DND-41 (cell line): Measurements from ENCODE around the gene LILRB4.

Experiments
- ATAC-seq: fragments of 200-7000 bp; cut with Tn5 transposase; 3 replicates; pipeline ENCODE4 v1.9.1; 2021; ENCODE audit warnings: low read depth; ENCODE audit not compliant: insufficient read depth
- DNase-seq: peaks from one replicate; pipeline ENCODE4 v3.0.0-alpha.2; 2020
- H2AFZ ChIP-seq: 2 replicates; pipeline ENCODE4 v1.6.0; 2012; ENCODE audit warnings: low read depth, low read length
- H3K27ac ChIP-seq: 2 replicates; pipeline ENCODE4 v1.5.1; 2012; ENCODE audit warnings: low read length, inconsistent platforms
- H3K27me3 ChIP-seq: fragments of 200-600 bp; sonication (generic); 2 replicates; pipeline ENCODE4 v1.6.0; 2012; ENCODE audit warnings: low read length, mild to moderate bottlenecking, inconsistent platforms; ENCODE audit not compliant: insufficient read depth, poor library complexity
- H3K36me3 ChIP-seq: 2 replicates; pipeline ENCODE4 v1.5.1; 2012; ENCODE audit warnings: low read length, inconsistent platforms; ENCODE audit not compliant: insufficient read depth
- H3K4me1 ChIP-seq: 2 replicates; pipeline ENCODE4 v1.5.1; 2012; ENCODE audit warnings: mild to moderate bottlenecking, low read length; ENCODE audit not compliant: insufficient read depth
- H3K4me2 ChIP-seq: 2 replicates; pipeline ENCODE4 v1.6.0; 2012; ENCODE audit warnings: mild to moderate bottlenecking, moderate library complexity, low read length, inconsistent platforms; ENCODE audit not compliant: insufficient read depth
- H3K4me3 ChIP-seq, 2 experiments: fragments of 200-600 bp in 1 of 2; shearing (Covaris generic) in 1 of 2; 2 replicates each; pipeline ENCODE4 v1.5.1; 2012 to 2016; ENCODE audit warnings: inconsistent platforms in 2 of 2, low read length in 2 of 2, mild to moderate bottlenecking in 2 of 2, low read depth in 1 of 2, moderate library complexity in 1 of 2
- H3K79me2 ChIP-seq: 2 replicates; pipeline ENCODE4 v1.6.0; 2012; ENCODE audit warnings: low read length, inconsistent platforms; ENCODE audit not compliant: insufficient read depth
- H3K9ac ChIP-seq: 2 replicates; pipeline ENCODE4 v1.6.0; 2012; ENCODE audit warnings: low read depth, mild to moderate bottlenecking, inconsistent platforms, low read length, moderate library complexity
- H3K9me3 ChIP-seq: 2 replicates; pipeline ENCODE4 v1.5.1; 2012; ENCODE audit warnings: low read length, moderate library complexity, mild to moderate bottlenecking, inconsistent platforms; ENCODE audit not compliant: insufficient read depth, severe bottlenecking
- H4K20me1 ChIP-seq: 2 replicates; pipeline ENCODE4 v1.6.0; 2012; ENCODE audit warnings: low read length; ENCODE audit not compliant: insufficient read depth
- CTCF ChIP-seq: IDR thresholded peaks from 2 replicates; pipeline ENCODE4 v1.5.1; 2012; ENCODE audit warnings: borderline replicate concordance, low read length, moderate library complexity, mild to moderate bottlenecking; ENCODE audit not compliant: poor library complexity, severe bottlenecking; ENCODE audit errors: extremely low read depth
- EZH2 ChIP-seq: IDR thresholded peaks from 3 replicates; pipeline ENCODE4 v1.6.1; 2012; ENCODE audit warnings: borderline replicate concordance, low read depth, mild to moderate bottlenecking, moderate library complexity, low read length, inconsistent platforms; ENCODE audit not compliant: severe bottlenecking

The LILRB4 gene

GRCh38 chr19:54644056-54644455, 18.7 kb upstream of the LILRB4 start:
- Histone ChIP-seq H4K20me1 (no peaks in the 10 kb centered on the region), H3K36me3 (no peaks in the 10 kb centered on the region), H2AFZ (no peak overlapping the region), H3K9me3 (no peaks in the 10 kb centered on the region), H3K4me1 (no peaks in the 10 kb centered on the region), H3K9ac (no peak overlapping the region), H3K27ac (no peak overlapping the region), H3K4me3 (no peak overlapping the region), H3K79me2 (no peaks in the 10 kb centered on the region), H3K27me3 (peaks cover 3% of the 10 kb centered on the region), H3K4me2 (no peak overlapping the region)
- TF ChIP-seq CTCF, result no peak
- no peak for TF ChIP-seq EZH2
- DNase-seq, result no peak
- ATAC-seq, result no peak

DNA sequence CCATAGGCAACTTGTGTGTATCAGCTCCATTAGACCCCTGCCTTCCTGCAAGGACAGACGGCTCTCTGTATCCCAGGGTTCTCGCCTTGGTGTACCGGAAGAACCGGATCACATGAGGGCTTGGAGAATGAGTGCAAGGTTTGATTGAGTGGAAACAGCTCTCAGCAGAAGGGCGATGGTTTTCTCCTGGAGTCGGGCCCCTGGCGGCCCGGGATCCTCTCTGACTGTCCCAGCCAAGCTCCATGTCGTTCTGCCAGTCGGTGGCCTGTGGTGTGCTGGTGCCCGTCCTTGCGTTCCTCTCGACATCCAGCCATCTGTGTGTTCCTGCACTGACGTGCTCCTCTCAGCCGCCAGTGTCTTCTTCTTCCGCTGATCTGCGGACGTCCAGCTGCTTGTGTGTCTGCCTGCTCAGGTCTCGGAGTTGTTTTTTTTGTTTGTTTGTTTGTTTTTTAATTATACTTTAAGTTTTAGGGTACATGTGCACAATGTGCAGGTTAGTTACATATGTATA, 16.4 kb upstream of the LILRB4 start:
- Histone ChIP-seq H4K20me1 (no peaks in the 10 kb centered on the region), H3K9ac (no peak overlapping the region), H3K9me3 (no peaks in the 10 kb centered on the region), H3K4me3 (no peak overlapping the region), H3K4me1 (no peaks in the 10 kb centered on the region), H3K79me2 (no peaks in the 10 kb centered on the region), H3K27me3 (no peaks in the 10 kb centered on the region), H3K36me3 (no peaks in the 10 kb centered on the region), H2AFZ (no peak overlapping the region), H3K27ac (no peak overlapping the region), H3K4me2 (no peak overlapping the region)
- ATAC-seq, result no peak
- DNase-seq, result no peak
- TF ChIP-seq CTCF (no peak), EZH2 (no peak)

GRCh38 chr19:54648129-54648528, 14.7 kb upstream of the LILRB4 start:
- no peak overlapping the region for H2AFZ ChIP-seq
- no peaks in the 10 kb centered on the region for H3K27me3 ChIP-seq
- no peaks in the 10 kb centered on the region for H3K4me1 ChIP-seq

More at GRCh38 chr19:54648129-54648528, 14.7 kb upstream of the LILRB4 start:
- Histone ChIP-seq H3K4me2 (no peak overlapping the region), H3K9me3 (no peaks in the 10 kb centered on the region), H3K9ac (no peak overlapping the region), H4K20me1 (no peaks in the 10 kb centered on the region), H3K79me2 (no peaks in the 10 kb centered on the region), H3K36me3 (no peaks in the 10 kb centered on the region), H3K27ac (no peak overlapping the region), H3K4me3 (no peak overlapping the region)
- no peak for ATAC-seq
- TF ChIP-seq CTCF, result no peak
- no peak for DNase-seq
